Neural progenitor cell (in vitro differentiated cells): ENCODE data around the gene ROR2. TPM values are rescaled to one million over a fixed set of nuclear protein-coding genes. Genes with fewer than 3 reads are reported as not detected.

Source experiments
- DNase-seq: peaks from one replicate; pipeline ENCODE4 v3.0.0-alpha.2; 2016; ENCODE audit warnings: low spot score
- H2AFZ ChIP-seq: fragments of 200-600 bp; sonication (generic); replicated peaks from 2 replicates; pipeline ENCODE4 v1.6.1; 2016; ENCODE audit warnings: antibody characterized with exemption
- H3F3A ChIP-seq: fragments of 200-600 bp; sonication (generic); 2 replicates; pipeline ENCODE4 v1.6.1; 2016; ENCODE audit warnings: antibody characterized with exemption, low read depth
- H3K27ac ChIP-seq: fragments of 200-600 bp; sonication (generic); 2 replicates; pipeline ENCODE4 v1.5.1; 2016; ENCODE audit warnings: mild to moderate bottlenecking
- H3K27me3 ChIP-seq: fragments of 200-600 bp; sonication (generic); 2 replicates; pipeline ENCODE4 v1.6.1; 2016; ENCODE audit warnings: mild to moderate bottlenecking, moderate library complexity
- H3K36me3 ChIP-seq: fragments of 200-600 bp; sonication (generic); 2 replicates; pipeline ENCODE4 v1.5.1; 2016
- H3K4me1 ChIP-seq: fragments of 200-600 bp; sonication (generic); 2 replicates; pipeline ENCODE4 v1.6.1; 2016; ENCODE audit warnings: mixed run types
- H3K4me2 ChIP-seq: fragments of 200-600 bp; sonication (generic); 2 replicates; pipeline ENCODE4 v1.6.1; 2016
- H3K4me3 ChIP-seq: fragments of 200-600 bp; sonication (generic); 2 replicates; pipeline ENCODE4 v1.5.1; 2016
- H3K79me2 ChIP-seq: fragments of 200-600 bp; sonication (generic); 2 replicates; pipeline ENCODE4 v1.6.1; 2016; ENCODE audit warnings: low read depth
- H3K9ac ChIP-seq: fragments of 200-600 bp; sonication (generic); 2 replicates; pipeline ENCODE4 v1.6.1; 2016
- H3K9me3 ChIP-seq: fragments of 200-600 bp; sonication (generic); 2 replicates; pipeline ENCODE4 v1.5.1; 2016; ENCODE audit warnings: low read depth
- H4K20me1 ChIP-seq: fragments of 200-600 bp; sonication (generic); 2 replicates; pipeline ENCODE4 v1.6.1; 2016; ENCODE audit warnings: low read depth
- H3K27ac Mint-ChIP-seq: 3 replicates; pipeline ENCODE4 v1.8.0; 2021; ENCODE audit warnings: mixed read lengths
- H3K27me3 Mint-ChIP-seq: 2 replicates; pipeline ENCODE4 v1.8.0; 2022; ENCODE audit warnings: low read depth, mild to moderate bottlenecking, inconsistent platforms, moderate library complexity, mixed read lengths; ENCODE audit not compliant: insufficient read depth
- H3K36me3 Mint-ChIP-seq: 3 replicates; pipeline ENCODE4 v1.8.0; 2021; ENCODE audit warnings: mixed read lengths
- H3K4me1 Mint-ChIP-seq: 3 replicates; pipeline ENCODE4 v1.8.0; 2021; ENCODE audit warnings: mixed read lengths
- H3K4me3 Mint-ChIP-seq: 3 replicates; pipeline ENCODE4 v1.8.0; 2021; ENCODE audit warnings: mild to moderate bottlenecking, moderate library complexity, mixed read lengths
- H3K9me3 Mint-ChIP-seq: 3 replicates; pipeline ENCODE4 v1.8.0; 2020; ENCODE audit warnings: mixed read lengths
- EZH2 ChIP-seq: fragments of 200-600 bp; sonication (generic); IDR thresholded peaks from 2 replicates; pipeline ENCODE4 v1.6.1; 2017; ENCODE audit warnings: antibody characterized with exemption, mild to moderate bottlenecking, moderate library complexity
- EZH2phosphoT487 ChIP-seq: fragments of 200-600 bp; sonication (generic); IDR thresholded peaks from 2 replicates; pipeline ENCODE4 v1.6.1; 2017; ENCODE audit warnings: antibody characterized with exemption
- total RNA-seq: library from RNA; depleted of rRNA; stranded (reverse); fragments of >200 nt; gene quantifications from 2 replicates; pipeline ENCODE4 v1.2.3, GENCODE V29; 2015; ENCODE audit warnings: low replicate concordance
- TF ChIP-seq, protein P1 (sequence below): fragments of 200-600 bp; sonication (generic); IDR thresholded peaks from 2 replicates; pipeline ENCODE4 v1.5.1; 2017; ENCODE audit warnings: antibody characterized with exemption, mild to moderate bottlenecking

Gene ROR2
- total RNA-seq, 1 donor from 2014 or later, result 20.1 TPM

- H3K27ac Mint-ChIP-seq, result peak overlapping the region; percentile 43
- Histone ChIP-seq H3K9ac (no peak overlapping the region), H3K4me2 (no peak overlapping the region), H3K79me2 (peaks cover 76% of the 10 kb centered on the region), H3K4me3 (no peak overlapping the region), H3F3A (no peaks in the 10 kb centered on the region), H2AFZ (no peak overlapping the region), H3K9me3 (no peaks in the 10 kb centered on the region), H3K36me3 (no peaks in the 10 kb centered on the region), H3K4me1 (peaks cover 37% of the 10 kb centered on the region), H4K20me1 (peaks cover 68% of the 10 kb centered on the region), H3K27ac (no peak overlapping the region), H3K27me3 (no peaks in the 10 kb centered on the region)
- H3K4me1 Mint-ChIP-seq, result peaks cover 67% of the 10 kb centered on the region
- H3K36me3 Mint-ChIP-seq, result peaks cover 3% of the 10 kb centered on the region
- no peak overlapping the region for H3K4me3 Mint-ChIP-seq
- DNase-seq, result no peak
- TF ChIP-seq EZH2 (no peak), EZH2phosphoT487 (no peak)
- TF ChIP-seq, protein P1, sequence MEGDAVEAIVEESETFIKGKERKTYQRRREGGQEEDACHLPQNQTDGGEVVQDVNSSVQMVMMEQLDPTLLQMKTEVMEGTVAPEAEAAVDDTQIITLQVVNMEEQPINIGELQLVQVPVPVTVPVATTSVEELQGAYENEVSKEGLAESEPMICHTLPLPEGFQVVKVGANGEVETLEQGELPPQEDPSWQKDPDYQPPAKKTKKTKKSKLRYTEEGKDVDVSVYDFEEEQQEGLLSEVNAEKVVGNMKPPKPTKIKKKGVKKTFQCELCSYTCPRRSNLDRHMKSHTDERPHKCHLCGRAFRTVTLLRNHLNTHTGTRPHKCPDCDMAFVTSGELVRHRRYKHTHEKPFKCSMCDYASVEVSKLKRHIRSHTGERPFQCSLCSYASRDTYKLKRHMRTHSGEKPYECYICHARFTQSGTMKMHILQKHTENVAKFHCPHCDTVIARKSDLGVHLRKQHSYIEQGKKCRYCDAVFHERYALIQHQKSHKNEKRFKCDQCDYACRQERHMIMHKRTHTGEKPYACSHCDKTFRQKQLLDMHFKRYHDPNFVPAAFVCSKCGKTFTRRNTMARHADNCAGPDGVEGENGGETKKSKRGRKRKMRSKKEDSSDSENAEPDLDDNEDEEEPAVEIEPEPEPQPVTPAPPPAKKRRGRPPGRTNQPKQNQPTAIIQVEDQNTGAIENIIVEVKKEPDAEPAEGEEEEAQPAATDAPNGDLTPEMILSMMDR, result no peak
- peaks cover 6% of the 10 kb centered on the region for H3K27me3 Mint-ChIP-seq
- no peaks in the 10 kb centered on the region for H3K9me3 Mint-ChIP-seq
Observed at GRCh38 chr9:91835216-91835615, 114.8 kb downstream of the ROR2 start.

DNA sequence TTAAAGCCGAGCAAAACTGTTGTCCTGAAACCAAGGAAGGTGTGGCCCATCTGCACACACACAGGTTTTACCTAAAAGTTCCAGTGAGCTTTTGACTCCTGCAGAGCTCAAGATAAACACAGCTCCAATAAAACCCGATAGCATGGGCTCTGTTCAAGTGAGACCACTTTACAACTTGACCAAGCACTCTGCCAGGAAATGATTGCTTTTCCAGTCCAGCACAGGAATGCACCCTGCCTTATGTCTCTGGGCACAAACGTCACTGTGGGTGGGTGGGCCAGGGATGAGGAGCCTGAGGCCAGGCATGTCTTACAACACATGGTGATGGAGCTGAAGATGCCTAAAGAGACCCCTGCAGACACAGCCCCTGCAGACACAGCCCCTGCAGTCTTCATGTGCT is 115.3 kb downstream of the ROR2 start:
- no peak overlapping the region for H3K27ac Mint-ChIP-seq
- H3K4me2 ChIP-seq, result no peak overlapping the region

DNA sequence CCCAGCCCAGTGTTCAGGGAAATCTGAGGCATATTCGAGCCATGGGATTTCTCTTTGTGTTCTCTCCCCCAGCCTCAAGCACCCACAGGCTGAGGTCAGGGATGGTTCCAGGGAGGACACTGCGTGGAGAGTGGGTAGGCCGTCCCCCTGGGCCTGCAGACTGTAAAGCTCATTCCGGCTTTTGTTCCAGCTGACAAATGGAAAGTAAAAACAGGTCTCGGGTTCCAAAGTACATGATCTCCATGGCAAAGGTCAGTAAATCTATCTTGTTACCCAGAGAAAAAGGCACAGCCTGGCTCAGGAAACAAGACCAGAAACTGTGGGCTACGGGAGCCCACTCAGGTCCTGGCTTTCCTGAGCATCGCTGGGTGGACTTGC is 116.2 kb downstream of the ROR2 start:
- H3K4me1 ChIP-seq, result peaks cover 37% of the 10 kb centered on the region
- H3F3A ChIP-seq, result no peaks in the 10 kb centered on the region
- Mint-ChIP-seq H3K9me3 (no peaks in the 10 kb centered on the region), H3K4me1 (peaks cover 58% of the 10 kb centered on the region), H3K36me3 (peaks cover 3% of the 10 kb centered on the region), H3K27ac (peak overlapping the region; percentile 93), H3K27me3 (peaks cover 10% of the 10 kb centered on the region), H3K4me3 (no peak overlapping the region)
- H3K27ac ChIP-seq, result peak overlapping the region; percentile 64
- peak overlapping the region; percentile 29 for H3K4me2 ChIP-seq
- DNase-seq, result no peak
- H4K20me1 ChIP-seq, result peaks cover 58% of the 10 kb centered on the region
- H2AFZ ChIP-seq, result no peak overlapping the region
- no peak overlapping the region for H3K9ac ChIP-seq
- no peak overlapping the region for H3K4me3 ChIP-seq
- no peaks in the 10 kb centered on the region for H3K27me3 ChIP-seq
- H3K79me2 ChIP-seq, result peaks cover 77% of the 10 kb centered on the region
- TF ChIP-seq, protein P1, result no peak
- H3K9me3 ChIP-seq, result no peaks in the 10 kb centered on the region
- no peaks in the 10 kb centered on the region for H3K36me3 ChIP-seq

More for the DNA sequence above, 115.3 kb downstream of the ROR2 start:
- Mint-ChIP-seq H3K4me3 (no peak overlapping the region), H3K9me3 (no peaks in the 10 kb centered on the region), H3K27me3 (peaks cover 8% of the 10 kb centered on the region), H3K4me1 (peaks cover 64% of the 10 kb centered on the region), H3K36me3 (peaks cover 3% of the 10 kb centered on the region)
- Histone ChIP-seq H2AFZ (no peak overlapping the region), H3F3A (no peaks in the 10 kb centered on the region), H3K4me1 (peaks cover 37% of the 10 kb centered on the region), H3K36me3 (no peaks in the 10 kb centered on the region), H3K79me2 (peaks cover 77% of the 10 kb centered on the region), H4K20me1 (peaks cover 64% of the 10 kb centered on the region), H3K27me3 (no peaks in the 10 kb centered on the region), H3K27ac (no peak overlapping the region), H3K4me3 (no peak overlapping the region), H3K9ac (no peak overlapping the region), H3K9me3 (no peaks in the 10 kb centered on the region)
- TF ChIP-seq EZH2 (no peak), EZH2phosphoT487 (no peak)
- TF ChIP-seq, protein P1, result no peak
- no peak for DNase-seq
